Natural killer cell (primary cell): ENCODE data around the gene RHOBTB1. TPM values are rescaled to one million over a fixed set of nuclear protein-coding genes. Genes with fewer than 3 reads are reported as not detected.

ENCODE experiments used
- ATAC-seq, 3 donors: fragments of 150-1000 bp in 2 of 3; fragments of 200-7000 bp in 1 of 3; cut with Tn5 transposase; 1 replicate in 1 of 3; 2 replicates in 2 of 3; pipeline ENCODE4 v1.10.0; 2021; ENCODE audit warnings: mild to moderate bottlenecking in 2 of 3, moderate library complexity in 2 of 3
- DNase-seq, 2 donors: peaks; one replicate each; pipeline versions ENCODE4 v3.0.0 to v3.0.0-alpha.2; 2013 to 2021; ENCODE audit warnings: mixed read lengths in 1 of 2
- H3K27ac ChIP-seq: one replicate; pipeline ENCODE4 v1.5.1; 2013; ENCODE audit warnings: mild to moderate bottlenecking, low read length
- H3K27me3 ChIP-seq: one replicate; pipeline ENCODE4 v1.6.1; 2013; ENCODE audit warnings: low read length; ENCODE audit not compliant: control insufficient read depth, insufficient read depth
- H3K36me3 ChIP-seq: one replicate; pipeline ENCODE4 v1.6.1; 2013; ENCODE audit warnings: low read length; ENCODE audit not compliant: control insufficient read depth, insufficient read depth
- H3K4me1 ChIP-seq: one replicate; pipeline ENCODE4 v1.6.1; 2013; ENCODE audit warnings: low read length; ENCODE audit not compliant: control insufficient read depth, insufficient read depth
- H3K4me3 ChIP-seq: one replicate; pipeline ENCODE4 v1.5.1; 2013; ENCODE audit warnings: low read length
- H3K9me3 ChIP-seq: one replicate; pipeline ENCODE4 v1.6.1; 2013; ENCODE audit warnings: low read length; ENCODE audit not compliant: control insufficient read depth, insufficient read depth
- H3K27ac Mint-ChIP-seq, 2 donors: one replicate each; pipeline ENCODE4 v1.8.0; 2022; ENCODE audit warnings: mild to moderate bottlenecking in 2 of 2, mixed read lengths in 2 of 2, moderate library complexity in 1 of 2
- H3K27me3 Mint-ChIP-seq, 2 donors: one replicate each; pipeline ENCODE4 v1.8.0; 2022; ENCODE audit warnings: low read depth in 2 of 2, mixed read lengths in 2 of 2
- H3K36me3 Mint-ChIP-seq: one replicate; pipeline ENCODE4 v1.8.0; 2022; ENCODE audit warnings: mixed read lengths
- H3K4me1 Mint-ChIP-seq, 2 donors: one replicate each; pipeline ENCODE4 v1.8.0; 2022; ENCODE audit warnings: mixed read lengths in 2 of 2
- H3K4me3 Mint-ChIP-seq: one replicate; pipeline ENCODE4 v1.8.0; 2022; ENCODE audit warnings: mild to moderate bottlenecking, moderate library complexity, mixed read lengths
- H3K9me3 Mint-ChIP-seq, 2 donors: one replicate each; pipeline ENCODE4 v1.8.0; 2022; ENCODE audit warnings: mixed read lengths in 2 of 2
- WGBS: methylation state at CpG from one replicate; pipeline ENCODE4 v1.1.7; 2013; ENCODE audit warnings: missing lambda C conversion rate; ENCODE audit not compliant: insufficient coverage; 5-methylcytosine and 5-hydroxymethylcytosine counted together
- intact Hi-C: fragments of 100-400 bp; cut with micrococcal nuclease; formaldehyde crosslinking; loops from one replicate; pipeline ENCODE4 v1.14.2; 2022
- total RNA-seq, 4 donors: library from RNA; stranded (reverse); fragments of 120-200 nt in 1 of 4; gene quantifications; one replicate each; pipeline versions ENCODE4 v1.2.3 to v1.2.4, GENCODE V29; 2013 to 2022
- TF ChIP-seq, protein P1 (sequence below): fragments of 200-600 bp; IDR thresholded peaks from one replicate; pipeline ENCODE4 v1.8.0; 2022; ENCODE audit warnings: antibody characterized with exemption

RHOBTB1 gene
- total RNA-seq, 3 donors from 2014 or later (not counting 1 experiment from before 2014, with no cell fraction given) = 0.97 to 1.9 (median 1.1) TPM

- no peaks in the 10 kb centered on the region for H3K36me3 Mint-ChIP-seq
- 92% methylated on average over 3 of the region's 3 CpGs for WGBS
- no peak overlapping the region for H3K27ac ChIP-seq
- no peak overlapping the region for H3K27ac Mint-ChIP-seq
- H3K27me3 Mint-ChIP-seq = no peaks in the 10 kb centered on the region
- H3K4me1 Mint-ChIP-seq = no peaks in the 10 kb centered on the region
- no peak overlapping the region for H3K4me3 Mint-ChIP-seq
- no peak overlapping the region for H3K4me3 ChIP-seq
- no peaks in the 10 kb centered on the region for H3K36me3 ChIP-seq
- intact Hi-C loops = no loop called here
- ATAC-seq = no peak
- no peaks in the 10 kb centered on the region for H3K9me3 Mint-ChIP-seq
- DNase-seq = no peak
- H3K9me3 ChIP-seq = no peaks in the 10 kb centered on the region
- TF ChIP-seq, protein P1, sequence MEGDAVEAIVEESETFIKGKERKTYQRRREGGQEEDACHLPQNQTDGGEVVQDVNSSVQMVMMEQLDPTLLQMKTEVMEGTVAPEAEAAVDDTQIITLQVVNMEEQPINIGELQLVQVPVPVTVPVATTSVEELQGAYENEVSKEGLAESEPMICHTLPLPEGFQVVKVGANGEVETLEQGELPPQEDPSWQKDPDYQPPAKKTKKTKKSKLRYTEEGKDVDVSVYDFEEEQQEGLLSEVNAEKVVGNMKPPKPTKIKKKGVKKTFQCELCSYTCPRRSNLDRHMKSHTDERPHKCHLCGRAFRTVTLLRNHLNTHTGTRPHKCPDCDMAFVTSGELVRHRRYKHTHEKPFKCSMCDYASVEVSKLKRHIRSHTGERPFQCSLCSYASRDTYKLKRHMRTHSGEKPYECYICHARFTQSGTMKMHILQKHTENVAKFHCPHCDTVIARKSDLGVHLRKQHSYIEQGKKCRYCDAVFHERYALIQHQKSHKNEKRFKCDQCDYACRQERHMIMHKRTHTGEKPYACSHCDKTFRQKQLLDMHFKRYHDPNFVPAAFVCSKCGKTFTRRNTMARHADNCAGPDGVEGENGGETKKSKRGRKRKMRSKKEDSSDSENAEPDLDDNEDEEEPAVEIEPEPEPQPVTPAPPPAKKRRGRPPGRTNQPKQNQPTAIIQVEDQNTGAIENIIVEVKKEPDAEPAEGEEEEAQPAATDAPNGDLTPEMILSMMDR = no peak
- no peaks in the 10 kb centered on the region for H3K4me1 ChIP-seq
- no peaks in the 10 kb centered on the region for H3K27me3 ChIP-seq
Observed at GRCh38 chr10:60903096-60903495, 40.9 kb downstream of the RHOBTB1 start.

DNA sequence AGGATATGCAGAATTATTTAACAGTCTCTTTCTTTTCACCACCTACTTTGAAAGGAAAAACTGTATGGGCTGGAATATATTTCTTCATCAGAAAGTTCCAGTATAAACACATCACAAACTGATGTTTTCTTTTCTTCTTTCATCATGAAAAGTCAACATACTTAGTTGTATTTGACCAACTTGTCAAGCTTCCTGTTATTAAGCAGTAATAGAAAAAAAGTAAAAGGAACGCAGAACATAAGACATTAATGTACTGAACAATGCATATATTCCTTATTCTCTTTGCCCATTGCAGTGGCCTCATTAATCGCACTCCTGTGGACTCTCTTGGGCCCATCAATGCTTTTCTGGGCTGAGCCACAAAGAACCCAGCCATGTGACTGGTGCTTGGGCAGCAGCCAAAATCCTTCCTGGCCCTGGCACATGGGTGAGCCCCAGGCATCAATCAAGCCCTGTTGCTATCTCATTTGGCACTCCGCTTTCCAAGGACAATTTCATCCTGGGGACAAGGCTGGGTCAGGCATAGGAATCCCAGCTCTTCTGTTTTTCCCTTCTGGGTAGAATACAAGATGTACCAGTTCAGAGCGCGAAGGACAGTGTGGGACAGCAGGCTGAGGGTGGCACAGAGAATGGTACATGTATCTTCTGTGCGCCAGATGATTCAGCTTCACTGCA lies 42.3 kb downstream of the RHOBTB1 start:
- H3K4me3 ChIP-seq = no peak overlapping the region
- no peaks in the 10 kb centered on the region for H3K27me3 ChIP-seq
- intact Hi-C loops = no loop called here
- Mint-ChIP-seq H3K36me3 (no peaks in the 10 kb centered on the region), H3K27me3 (peaks cover 0 to 2% of the 10 kb centered on the region in 2 donors), H3K9me3 (no peaks in the 10 kb centered on the region), H3K4me1 (no peaks in the 10 kb centered on the region), H3K27ac (no peak overlapping the region), H3K4me3 (no peak overlapping the region)
- no peaks in the 10 kb centered on the region for H3K9me3 ChIP-seq
- H3K4me1 ChIP-seq = no peaks in the 10 kb centered on the region
- DNase-seq = no peak
- no peaks in the 10 kb centered on the region for H3K36me3 ChIP-seq
- WGBS = 99% methylated on average over 5 of the region's 6 CpGs
- ATAC-seq = no peak
- no peak overlapping the region for H3K27ac ChIP-seq
- TF ChIP-seq, protein P1 = no peak

- no peaks in the 10 kb centered on the region for H3K36me3 ChIP-seq
- Mint-ChIP-seq H3K9me3 (no peaks in the 10 kb centered on the region), H3K27ac (no peak overlapping the region), H3K4me1 (no peaks in the 10 kb centered on the region), H3K4me3 (no peak overlapping the region), H3K27me3 (peaks cover 0 to 6% of the 10 kb centered on the region in 2 donors), H3K36me3 (no peaks in the 10 kb centered on the region)
- intact Hi-C loops = no loop called here
- no peak overlapping the region for H3K4me3 ChIP-seq
- H3K4me1 ChIP-seq = no peaks in the 10 kb centered on the region
- DNase-seq = no peak
- TF ChIP-seq, protein P1 = no peak
- ATAC-seq = no peak
- no peaks in the 10 kb centered on the region for H3K27me3 ChIP-seq
- H3K9me3 ChIP-seq = no peaks in the 10 kb centered on the region
- no peak overlapping the region for H3K27ac ChIP-seq
- 83% methylated on average over 7 of the region's 7 CpGs for WGBS
Observed at GRCh38 chr10:60899266-60899665, 44.7 kb downstream of the RHOBTB1 start.

DNA sequence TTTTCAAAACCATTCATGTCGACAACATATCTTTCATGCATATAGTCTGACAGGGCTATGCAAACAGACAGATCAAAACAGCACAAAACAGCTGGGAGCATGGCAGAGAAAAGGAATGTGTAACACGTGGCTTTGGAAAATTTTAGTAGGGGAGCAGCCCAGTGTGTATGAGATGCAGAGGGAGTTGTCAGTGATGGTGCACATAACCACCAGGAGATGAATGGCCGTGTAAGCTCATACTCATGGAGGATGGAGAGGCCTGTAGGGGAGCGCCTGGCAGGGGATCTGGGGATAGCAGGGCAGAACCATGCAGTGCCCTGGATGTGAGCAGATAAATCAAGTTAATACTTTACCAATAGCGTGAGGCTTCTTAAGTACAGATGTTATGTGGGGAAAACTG lies 45.7 kb downstream of the RHOBTB1 start:
- H3K4me1 Mint-ChIP-seq = no peaks in the 10 kb centered on the region
- no peak for ATAC-seq

More for the DNA sequence above, 45.7 kb downstream of the RHOBTB1 start:
- DNase-seq = no peak
- TF ChIP-seq, protein P1 = no peak
- intact Hi-C loops = no loop called here
- Histone ChIP-seq H3K4me1 (no peaks in the 10 kb centered on the region), H3K27me3 (no peaks in the 10 kb centered on the region), H3K9me3 (no peaks in the 10 kb centered on the region), H3K36me3 (no peaks in the 10 kb centered on the region), H3K27ac (no peak overlapping the region), H3K4me3 (no peak overlapping the region)
- WGBS = 82% methylated on average over 5 of the region's 5 CpGs
- no peaks in the 10 kb centered on the region for H3K9me3 Mint-ChIP-seq
- no peak overlapping the region for H3K27ac Mint-ChIP-seq
- no peak overlapping the region for H3K4me3 Mint-ChIP-seq
- H3K36me3 Mint-ChIP-seq = no peaks in the 10 kb centered on the region
- H3K27me3 Mint-ChIP-seq = peaks cover 0 to 6% of the 10 kb centered on the region in 2 donors
